WTC11 (cell line): ENCODE results near the gene AKT2. TPM values are rescaled to one million over a fixed set of nuclear protein-coding genes. Genes with fewer than 3 reads are reported as not detected.
A peak's percentile ranks its signal among the peaks of the same experiment; 100 is the strongest.

Source experiments
- ATAC-seq: fragments of 200-7000 bp; cut with Tn5 transposase; 2 replicates; pipeline ENCODE4 v1.10.0; 2021; ENCODE audit warnings: mild to moderate bottlenecking, moderate library complexity
- CTCF ChIA-PET: fragments of 300-600 bp; sonication (Branson Sonifier 250); formaldehyde crosslinking; loops from one replicate; lab custom pipeline; 2021; ENCODE audit warnings: antibody characterized with exemption; lab: Charles Lee
- POLR2A ChIA-PET: fragments of 350-600 bp; sonication (Branson Sonifier 250); formaldehyde crosslinking; loops from one replicate; lab custom pipeline; 2021; ENCODE audit warnings: antibody characterized with exemption; lab: Charles Lee
- DNase-seq: peaks from one replicate; pipeline ENCODE4 v3.0.0; 2021; ENCODE audit warnings: low spot score
- H3K27ac Mint-ChIP-seq: 2 replicates; pipeline ENCODE4 v1.8.0; 2021; ENCODE audit warnings: mixed read lengths
- H3K27me3 Mint-ChIP-seq: 2 replicates; pipeline ENCODE4 v1.8.0; 2021; ENCODE audit warnings: low read depth, mild to moderate bottlenecking, moderate library complexity, mixed read lengths
- H3K36me3 Mint-ChIP-seq: 2 replicates; pipeline ENCODE4 v1.8.0; 2021; ENCODE audit warnings: mixed read lengths
- H3K4me1 Mint-ChIP-seq: 2 replicates; pipeline ENCODE4 v1.8.0; 2022; ENCODE audit warnings: mixed read lengths
- H3K4me3 Mint-ChIP-seq: 2 replicates; pipeline ENCODE4 v1.8.0; 2021; ENCODE audit warnings: mild to moderate bottlenecking, moderate library complexity, mixed read lengths
- H3K9me3 Mint-ChIP-seq: 2 replicates; pipeline ENCODE4 v1.8.0; 2021; ENCODE audit warnings: mixed read lengths
- ATF3 ChIP-seq: sonication (generic); formaldehyde crosslinking; conservative IDR thresholded peaks from 2 replicates; pipeline ENCODE4 v1.8.1; 2022; ENCODE audit warnings: mild to moderate bottlenecking, missing genetic modification reagents
- CDX4 ChIP-seq: fragments of 250-450 bp; sonication (Bioruptor Pico); IDR thresholded peaks from 2 replicates; pipeline ENCODE4 v1.9.0; 2021; ENCODE audit warnings: moderate library complexity, mild to moderate bottlenecking, inconsistent platforms, borderline replicate concordance
- ERG ChIP-seq: fragments of 250-450 bp; sonication (Bioruptor Pico); IDR thresholded peaks from 2 replicates; pipeline ENCODE4 v1.8.0; 2021; ENCODE audit warnings: mild to moderate bottlenecking
- FOXK1 ChIP-seq: sonication (generic); formaldehyde crosslinking; IDR thresholded peaks from 2 replicates; pipeline ENCODE4 v1.8.0; 2022; ENCODE audit warnings: mild to moderate bottlenecking, moderate library complexity, missing genetic modification reagents
- KAT7 ChIP-seq: sonication (generic); formaldehyde crosslinking; IDR thresholded peaks from 2 replicates; pipeline ENCODE4 v1.8.1; 2023; ENCODE audit warnings: missing genetic modification reagents, mild to moderate bottlenecking, borderline replicate concordance
- MXD4 ChIP-seq: fragments of 250-450 bp; sonication (Bioruptor Pico); IDR thresholded peaks from 2 replicates; pipeline ENCODE4 v1.8.0; 2021; ENCODE audit warnings: mild to moderate bottlenecking, moderate library complexity, borderline replicate concordance
- NR2C2 ChIP-seq: sonication (generic); formaldehyde crosslinking; IDR thresholded peaks from 2 replicates; pipeline ENCODE4 v1.8.0; 2022; ENCODE audit warnings: mild to moderate bottlenecking, missing genetic modification reagents
- RORB ChIP-seq: fragments of 250-450 bp; sonication (Bioruptor Pico); IDR thresholded peaks from 2 replicates; pipeline ENCODE4 v1.9.0; 2021; ENCODE audit warnings: mild to moderate bottlenecking
- SMAD4 ChIP-seq: sonication (generic); formaldehyde crosslinking; IDR thresholded peaks from 2 replicates; pipeline ENCODE4 v1.8.0; 2022; ENCODE audit warnings: mild to moderate bottlenecking, missing genetic modification reagents
- SOX15 ChIP-seq: fragments of 250-450 bp; sonication (Bioruptor Pico); IDR thresholded peaks from 2 replicates; pipeline ENCODE4 v1.9.0; 2021; ENCODE audit warnings: mild to moderate bottlenecking
- ZNF121 ChIP-seq: sonication (generic); formaldehyde crosslinking; IDR thresholded peaks from 2 replicates; pipeline ENCODE4 v1.8.0; 2023; ENCODE audit warnings: missing genetic modification reagents
- ZNF425 ChIP-seq: fragments of 250-450 bp; sonication (Bioruptor Pico); conservative IDR thresholded peaks from 2 replicates; pipeline ENCODE4 v1.9.0; 2021; ENCODE audit warnings: mild to moderate bottlenecking
- ZNF671 ChIP-seq: fragments of 250-450 bp; sonication (Bioruptor Pico); IDR thresholded peaks from 2 replicates; pipeline ENCODE4 v1.8.0; 2021; ENCODE audit warnings: mild to moderate bottlenecking
- total RNA-seq: library from RNA; stranded (reverse); gene quantifications from 3 replicates; pipeline ENCODE4 v1.2.3, GENCODE V29; 2021
- TF ChIP-seq, protein P1 (sequence below): sonication (generic); formaldehyde crosslinking; IDR thresholded peaks from 2 replicates; pipeline ENCODE4 v1.8.1; 2023; ENCODE audit warnings: mild to moderate bottlenecking, moderate library complexity, missing genetic modification reagents
- TF ChIP-seq, protein P2 (sequence below): sonication (generic); formaldehyde crosslinking; IDR thresholded peaks from 2 replicates; pipeline ENCODE4 v1.8.1; 2023; ENCODE audit warnings: mild to moderate bottlenecking, missing genetic modification reagents, borderline replicate concordance

AKT2 gene
- total RNA-seq, 1 experiment from 2014 or later = 156 TPM

DNA sequence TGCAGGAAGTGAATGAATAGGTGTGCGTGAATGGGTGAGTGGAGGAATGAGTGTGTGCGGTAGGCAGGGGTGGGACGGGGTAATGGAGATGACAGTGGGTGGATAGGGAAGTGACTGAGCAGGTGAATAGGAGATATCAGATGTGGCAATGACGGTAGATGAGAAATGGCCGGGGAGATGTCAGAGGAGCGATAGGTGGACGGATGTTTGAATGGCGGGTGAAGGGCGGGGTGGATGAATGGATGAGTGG lies 68.4 kb downstream of the AKT2 start:
- Mint-ChIP-seq H3K9me3 (no peaks in the 10 kb centered on the region), H3K4me1 (peaks cover 9% of the 10 kb centered on the region), H3K27ac (no peak overlapping the region), H3K36me3 (no peaks in the 10 kb centered on the region), H3K27me3 (peaks cover 40% of the 10 kb centered on the region), H3K4me3 (peak overlapping the region; percentile 50)
- ChIA-PET POLR2A (no interaction called here), CTCF (interaction anchor here (1.1 to 4.6 kb wide), 23 partner anchors 9 to 452 kb away, joined by 3 to 67 read pairs (median 13); partner anchors contain the start of genes CCNP, MAP3K10 and PSMC4)
- TF ChIP-seq KAT7 (CRISPR knock-in tag) (no peak), MXD4 (no peak), SOX15 (CRISPR knock-in tag) (no peak), ERG (no peak), ATF3 (CRISPR knock-in tag) (no peak), ZNF425 (CRISPR knock-in tag) (no peak), ZNF121 (CRISPR knock-in tag) (no peak)
- DNase-seq (no peak), ATAC-seq (no peak)

GRCh38 chr19:40216013-40216776 lies 69.0 kb downstream of the AKT2 start:
- no peak overlapping the region for H3K27ac Mint-ChIP-seq
- no peaks in the 10 kb centered on the region for H3K9me3 Mint-ChIP-seq
- H3K4me3 Mint-ChIP-seq = peak overlapping the region; percentile 50
- no peaks in the 10 kb centered on the region for H3K36me3 Mint-ChIP-seq
- no peak for ATAC-seq
- TF ChIP-seq, protein P1, sequence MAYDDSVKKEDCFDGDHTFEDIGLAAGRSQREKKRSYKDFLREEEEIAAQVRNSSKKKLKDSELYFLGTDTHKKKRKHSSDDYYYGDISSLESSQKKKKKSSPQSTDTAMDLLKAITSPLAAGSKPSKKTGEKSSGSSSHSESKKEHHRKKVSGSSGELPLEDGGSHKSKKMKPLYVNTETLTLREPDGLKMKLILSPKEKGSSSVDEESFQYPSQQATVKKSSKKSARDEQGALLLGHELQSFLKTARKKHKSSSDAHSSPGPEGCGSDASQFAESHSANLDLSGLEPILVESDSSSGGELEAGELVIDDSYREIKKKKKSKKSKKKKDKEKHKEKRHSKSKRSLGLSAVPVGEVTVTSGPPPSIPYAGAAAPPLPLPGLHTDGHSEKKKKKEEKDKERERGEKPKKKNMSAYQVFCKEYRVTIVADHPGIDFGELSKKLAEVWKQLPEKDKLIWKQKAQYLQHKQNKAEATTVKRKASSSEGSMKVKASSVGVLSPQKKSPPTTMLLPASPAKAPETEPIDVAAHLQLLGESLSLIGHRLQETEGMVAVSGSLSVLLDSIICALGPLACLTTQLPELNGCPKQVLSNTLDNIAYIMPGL (CRISPR knock-in tag) = no peak
- no peak for TF ChIP-seq SMAD4 (CRISPR knock-in tag)
- no peak for TF ChIP-seq NR2C2 (CRISPR knock-in tag)
- TF ChIP-seq SOX15 (CRISPR knock-in tag) = no peak
- no peak for TF ChIP-seq FOXK1
- TF ChIP-seq, protein P2, sequence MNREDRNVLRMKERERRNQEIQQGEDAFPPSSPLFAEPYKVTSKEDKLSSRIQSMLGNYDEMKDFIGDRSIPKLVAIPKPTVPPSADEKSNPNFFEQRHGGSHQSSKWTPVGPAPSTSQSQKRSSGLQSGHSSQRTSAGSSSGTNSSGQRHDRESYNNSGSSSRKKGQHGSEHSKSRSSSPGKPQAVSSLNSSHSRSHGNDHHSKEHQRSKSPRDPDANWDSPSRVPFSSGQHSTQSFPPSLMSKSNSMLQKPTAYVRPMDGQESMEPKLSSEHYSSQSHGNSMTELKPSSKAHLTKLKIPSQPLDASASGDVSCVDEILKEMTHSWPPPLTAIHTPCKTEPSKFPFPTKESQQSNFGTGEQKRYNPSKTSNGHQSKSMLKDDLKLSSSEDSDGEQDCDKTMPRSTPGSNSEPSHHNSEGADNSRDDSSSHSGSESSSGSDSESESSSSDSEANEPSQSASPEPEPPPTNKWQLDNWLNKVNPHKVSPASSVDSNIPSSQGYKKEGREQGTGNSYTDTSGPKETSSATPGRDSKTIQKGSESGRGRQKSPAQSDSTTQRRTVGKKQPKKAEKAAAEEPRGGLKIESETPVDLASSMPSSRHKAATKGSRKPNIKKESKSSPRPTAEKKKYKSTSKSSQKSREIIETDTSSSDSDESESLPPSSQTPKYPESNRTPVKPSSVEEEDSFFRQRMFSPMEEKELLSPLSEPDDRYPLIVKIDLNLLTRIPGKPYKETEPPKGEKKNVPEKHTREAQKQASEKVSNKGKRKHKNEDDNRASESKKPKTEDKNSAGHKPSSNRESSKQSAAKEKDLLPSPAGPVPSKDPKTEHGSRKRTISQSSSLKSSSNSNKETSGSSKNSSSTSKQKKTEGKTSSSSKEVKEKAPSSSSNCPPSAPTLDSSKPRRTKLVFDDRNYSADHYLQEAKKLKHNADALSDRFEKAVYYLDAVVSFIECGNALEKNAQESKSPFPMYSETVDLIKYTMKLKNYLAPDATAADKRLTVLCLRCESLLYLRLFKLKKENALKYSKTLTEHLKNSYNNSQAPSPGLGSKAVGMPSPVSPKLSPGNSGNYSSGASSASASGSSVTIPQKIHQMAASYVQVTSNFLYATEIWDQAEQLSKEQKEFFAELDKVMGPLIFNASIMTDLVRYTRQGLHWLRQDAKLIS = no peak
- TF ChIP-seq ZNF671 (CRISPR knock-in tag) = no peak
- no peak for TF ChIP-seq RORB
- no peak for TF ChIP-seq CDX4 (CRISPR knock-in tag)
- peaks cover 40% of the 10 kb centered on the region for H3K27me3 Mint-ChIP-seq
- ChIA-PET POLR2A (no interaction called here), CTCF (interaction anchor here (1.0 to 3.4 kb wide), 17 partner anchors 9 to 452 kb away, joined by 3 to 67 read pairs (median 16); partner anchors contain the start of genes CCNP, MAP3K10 and PSMC4)
- DNase-seq = no peak
- H3K4me1 Mint-ChIP-seq = peaks cover 9% of the 10 kb centered on the region
